HepG2 (cell line): ENCODE measurements around the gene IFT27. TPM values are rescaled to one million over a fixed set of nuclear protein-coding genes. Genes with fewer than 3 reads are reported as not detected.

ENCODE experiments used
- ATAD3A ChIP-seq: sonication (generic); formaldehyde crosslinking; IDR thresholded peaks from 2 replicates; pipeline ENCODE4 v1.4.0; 2020; ENCODE audit warnings: missing genetic modification reagents
- HNF1A ChIP-seq, 2 experiments: sonication (generic) in 1 of 2; formaldehyde crosslinking in 1 of 2; IDR thresholded peaks; 2 replicates each; pipeline versions ENCODE4 v1.4.0 to v1.6.1; 2016 to 2020; ENCODE audit warnings: borderline replicate concordance in 1 of 2, low read depth in 1 of 2, mild to moderate bottlenecking in 1 of 2, missing genetic modification reagents in 1 of 2
- HNF1B ChIP-seq: sonication (generic); formaldehyde crosslinking; IDR thresholded peaks from 2 replicates; pipeline ENCODE4 v1.5.1; 2020; ENCODE audit warnings: mild to moderate bottlenecking, moderate library complexity, missing genetic modification reagents
- NKX3-1 ChIP-seq: sonication (generic); formaldehyde crosslinking; IDR thresholded peaks from 2 replicates; pipeline ENCODE4 v1.5.0; 2020; ENCODE audit warnings: missing genetic modification reagents
- ZNF24 ChIP-seq: fragments of 450-650 bp; IDR thresholded peaks from 2 replicates; pipeline ENCODE4 v1.6.1; 2017; ENCODE audit warnings: antibody characterized with exemption, mild to moderate bottlenecking
- ZNF740 ChIP-seq: sonication (generic); formaldehyde crosslinking; IDR thresholded peaks from 2 replicates; pipeline ENCODE4 v1.4.0; 2020; ENCODE audit warnings: missing genetic modification reagents
- polyA plus RNA-seq, 8 experiments: library from polyadenylated mRNA; depleted of rRNA in 3 of 8; stranded (reverse) in 7 of 8; unstranded in 1 of 8; fragments of >200 nt; fragmentation: Illumina TruSeq in 4 of 8; extraction: Trizol in 4 of 8; gene quantifications; 2 replicates each; pipeline versions ENCODE4 v1.2.1 to v1.2.3, GENCODE V29; 2011 to 2016; ENCODE audit warnings: low read depth in 4 of 8, missing spikeins in 1 of 8, mixed read lengths in 1 of 8; ENCODE audit not compliant: insufficient read depth in 1 of 8
- total RNA-seq, 5 experiments: library from RNA; depleted of rRNA; stranded (reverse); fragments of >200 nt; fragmentation: Illumina TruSeq; extraction: Trizol; gene quantifications; 2 replicates each; pipeline ENCODE4 v1.2.3, GENCODE V29; 2016; ENCODE audit warnings: low read depth in 1 of 5

The IFT27 gene
- total and polyA plus RNA-seq, 2 of the 13 experiments (the other 11 are each of a cell fraction or from before 2014, with no cell fraction given), result 0.25 to 0.33 TPM

DNA sequence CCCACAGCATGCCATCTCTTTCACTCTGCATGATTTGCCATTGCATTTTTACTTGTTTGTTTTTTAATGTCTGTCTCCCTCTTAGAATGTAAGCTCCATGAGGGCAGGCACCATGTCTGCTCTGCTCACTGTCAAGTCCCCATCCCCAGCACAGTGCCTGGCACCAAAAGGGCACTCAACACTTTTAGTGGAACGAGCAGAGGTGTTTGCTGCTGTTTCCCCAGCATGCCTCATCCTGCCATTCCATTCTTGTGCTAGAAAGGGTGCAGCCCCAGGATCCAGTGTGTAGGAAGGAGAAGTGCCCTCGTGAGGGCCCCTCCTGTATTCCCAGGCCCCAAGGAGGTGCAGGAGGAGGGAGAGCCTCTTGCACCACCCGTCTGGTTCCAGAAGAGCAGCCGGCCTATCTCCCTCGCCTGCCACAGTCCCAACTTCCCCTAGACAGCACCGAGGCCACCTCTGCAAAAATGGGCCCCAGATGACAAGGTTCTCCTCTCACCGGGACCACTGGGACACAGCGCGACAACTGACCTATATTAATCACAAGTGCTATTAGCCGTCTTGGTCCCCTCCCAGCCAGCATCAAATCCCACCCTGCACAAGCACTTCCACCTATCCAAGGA lies 39.1 kb downstream of the IFT27 start (continued):
- TF ChIP-seq HNF1A (IDR thresholded peaks at IDR 0.05; ENCODE audit: low read depth) (no peak), HNF1A (CRISPR knock-in tag; IDR thresholded peaks at IDR 0.05; ENCODE audit: borderline replicate concordance) (no peak), NKX3-1 (CRISPR knock-in tag) (no peak), ZNF740 (CRISPR knock-in tag) (no peak), HNF1B (CRISPR knock-in tag) (no peak), ATAD3A (CRISPR knock-in tag) (no peak), ZNF24 (no peak)
